HFF-Myc (cell line): ENCODE results near the gene NSG1.

Experiments
- DNase-seq: peaks from one replicate; pipeline ENCODE4 v3.0.0-alpha.2; 2011; ENCODE audit warnings: low read depth; ENCODE audit errors: extremely low read depth
- H3K4me3 ChIP-seq: replicated peaks from 2 replicates; pipeline ENCODE4 v1.5.1; 2011; ENCODE audit warnings: low read depth, mild to moderate bottlenecking, control low read depth, low read length
- TF ChIP-seq, protein P1 (sequence below): IDR thresholded peaks from 2 replicates; pipeline ENCODE4 v1.5.1; 2012; ENCODE audit warnings: mild to moderate bottlenecking, low read depth, low read length, control low read depth; ENCODE audit errors: missing control alignments

NSG1 gene

DNA sequence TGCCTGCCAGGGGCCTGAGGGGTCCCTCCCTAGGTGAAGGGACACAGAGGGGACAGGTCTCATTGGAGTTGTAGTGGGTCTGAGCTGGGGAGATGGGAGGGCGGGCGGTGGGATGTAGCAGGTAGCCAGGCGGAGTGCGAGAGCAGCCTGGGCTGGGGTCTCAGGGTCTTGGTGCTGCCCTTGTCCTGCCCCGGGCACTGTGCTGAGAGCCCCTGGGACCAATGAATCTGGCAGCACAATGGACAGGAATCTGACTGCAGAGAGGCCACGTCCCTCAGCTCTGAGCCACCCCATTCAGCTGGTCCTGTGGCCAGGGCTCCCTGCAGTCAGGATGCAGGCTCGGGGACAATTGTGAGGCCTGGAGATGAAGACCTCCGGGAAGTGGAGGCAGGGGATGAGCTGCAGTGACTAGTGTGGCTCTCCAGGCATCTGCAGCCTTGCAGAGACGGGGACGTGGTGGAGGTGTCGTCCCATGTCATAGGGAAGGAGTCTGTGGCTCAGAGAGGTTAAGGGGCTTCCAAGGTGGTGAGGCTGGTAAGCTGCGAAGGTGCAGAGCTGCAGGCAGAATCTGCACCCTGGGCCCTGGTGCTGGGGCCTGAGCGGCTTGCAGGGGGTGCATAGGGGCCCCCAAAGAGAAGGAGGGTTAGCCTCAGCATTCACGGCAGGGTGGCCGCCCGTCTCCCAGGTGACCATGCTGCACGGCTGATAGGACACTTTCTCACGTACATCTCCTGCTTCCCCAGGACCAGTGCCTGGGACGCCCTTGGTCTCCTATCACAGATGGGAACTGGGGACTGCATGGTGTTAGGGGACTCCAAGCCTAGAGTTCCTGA is 20.6 kb downstream of the NSG1 start:
- no peak overlapping the region for H3K4me3 ChIP-seq
- DNase-seq: no peak
- TF ChIP-seq, protein P1, sequence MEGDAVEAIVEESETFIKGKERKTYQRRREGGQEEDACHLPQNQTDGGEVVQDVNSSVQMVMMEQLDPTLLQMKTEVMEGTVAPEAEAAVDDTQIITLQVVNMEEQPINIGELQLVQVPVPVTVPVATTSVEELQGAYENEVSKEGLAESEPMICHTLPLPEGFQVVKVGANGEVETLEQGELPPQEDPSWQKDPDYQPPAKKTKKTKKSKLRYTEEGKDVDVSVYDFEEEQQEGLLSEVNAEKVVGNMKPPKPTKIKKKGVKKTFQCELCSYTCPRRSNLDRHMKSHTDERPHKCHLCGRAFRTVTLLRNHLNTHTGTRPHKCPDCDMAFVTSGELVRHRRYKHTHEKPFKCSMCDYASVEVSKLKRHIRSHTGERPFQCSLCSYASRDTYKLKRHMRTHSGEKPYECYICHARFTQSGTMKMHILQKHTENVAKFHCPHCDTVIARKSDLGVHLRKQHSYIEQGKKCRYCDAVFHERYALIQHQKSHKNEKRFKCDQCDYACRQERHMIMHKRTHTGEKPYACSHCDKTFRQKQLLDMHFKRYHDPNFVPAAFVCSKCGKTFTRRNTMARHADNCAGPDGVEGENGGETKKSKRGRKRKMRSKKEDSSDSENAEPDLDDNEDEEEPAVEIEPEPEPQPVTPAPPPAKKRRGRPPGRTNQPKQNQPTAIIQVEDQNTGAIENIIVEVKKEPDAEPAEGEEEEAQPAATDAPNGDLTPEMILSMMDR: no peak

DNA sequence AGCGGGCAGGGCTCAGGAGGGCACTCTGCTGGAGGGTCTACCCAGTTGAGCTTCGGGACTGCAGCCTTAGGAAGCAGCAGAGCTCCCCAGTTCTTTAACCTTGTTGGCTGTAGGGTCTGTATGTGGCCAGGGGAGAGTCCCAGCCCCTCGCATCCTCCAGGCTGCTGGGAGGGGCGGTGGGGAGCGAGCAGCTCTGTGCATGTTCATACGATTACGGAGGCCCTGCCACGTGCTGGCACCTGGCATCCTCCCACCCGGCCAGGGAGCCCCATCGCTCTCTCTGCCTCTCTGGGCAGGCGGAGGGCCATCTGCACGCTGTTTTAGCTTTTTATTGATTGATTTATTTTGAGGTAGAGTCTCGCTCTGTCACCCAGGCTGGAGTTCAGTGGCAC is 21.2 kb downstream of the NSG1 start:
- H3K4me3 ChIP-seq: no peak overlapping the region
- no peak for DNase-seq
- TF ChIP-seq, protein P1: no peak

DNA sequence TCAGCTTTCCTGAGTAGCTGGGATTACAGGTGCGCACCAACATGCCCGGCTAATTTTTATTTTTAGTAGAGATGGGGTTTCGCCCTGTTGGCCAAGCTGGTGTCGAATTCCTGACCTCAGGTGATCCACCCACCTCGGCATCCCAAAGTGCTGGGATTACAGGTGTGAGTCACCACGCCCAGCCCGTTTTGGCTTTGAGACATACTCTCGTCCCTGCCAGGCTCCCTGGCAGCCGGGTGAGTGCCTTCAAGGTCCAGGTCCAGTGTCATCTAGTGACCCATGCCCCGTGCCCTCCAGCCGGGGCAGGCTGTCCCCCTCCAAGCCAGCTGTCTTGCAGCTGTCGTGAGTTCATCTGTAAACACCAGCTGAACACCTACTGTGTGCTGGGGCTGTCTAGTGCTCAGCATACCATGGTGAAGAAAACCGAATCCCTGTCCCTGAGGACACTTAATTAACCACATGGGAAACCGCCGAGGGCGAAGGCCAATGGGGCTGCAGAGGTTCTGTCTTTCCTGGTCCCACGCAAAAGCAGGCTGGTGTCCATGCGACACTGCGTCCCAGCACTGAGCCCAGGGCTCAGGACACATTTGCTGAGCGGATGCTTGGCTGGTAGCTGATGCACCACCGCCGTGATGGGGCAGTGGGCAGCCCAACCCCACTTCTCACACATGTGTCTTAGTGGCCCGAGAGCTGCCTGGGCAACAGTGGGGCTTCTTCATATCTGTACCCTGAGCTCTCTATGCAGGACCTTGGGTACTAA is 21.9 kb downstream of the NSG1 start:
- H3K4me3 ChIP-seq: no peak overlapping the region
- TF ChIP-seq, protein P1: no peak
- DNase-seq: no peak

DNA sequence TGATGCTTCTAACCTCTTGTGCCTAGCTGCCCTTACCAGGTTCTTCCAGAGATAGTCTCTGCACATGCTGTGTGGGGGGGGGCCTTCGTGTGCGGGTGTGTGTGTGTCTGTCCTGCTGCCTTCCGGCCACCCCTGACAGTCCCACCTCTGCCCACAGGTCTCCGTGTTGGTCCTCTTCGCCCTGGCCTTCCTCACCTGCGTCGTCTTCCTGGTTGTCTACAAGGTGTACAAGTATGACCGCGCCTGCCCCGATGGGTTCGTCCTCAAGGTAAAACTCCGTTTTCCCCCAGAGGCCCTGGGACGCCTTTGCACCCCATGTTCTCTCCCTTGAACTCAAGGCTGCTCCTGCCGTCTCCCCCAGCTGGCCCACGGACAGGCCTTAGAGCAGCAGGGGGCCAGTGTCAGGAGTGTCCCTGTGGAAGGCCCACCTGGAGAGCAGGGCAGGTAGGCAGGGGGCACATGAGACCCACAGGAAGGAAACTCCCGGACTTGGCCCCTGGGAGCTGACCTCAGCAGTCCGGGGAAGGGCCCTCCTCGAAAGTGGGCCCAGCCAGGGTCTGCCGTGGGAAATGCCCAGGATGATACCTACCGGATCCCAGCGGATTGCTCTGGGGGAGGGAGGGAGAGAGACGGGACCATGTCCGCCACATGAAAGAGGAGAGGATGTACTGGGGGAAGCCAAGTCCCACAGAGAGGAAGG is 22.7 kb downstream of the NSG1 start:
- DNase-seq: no peak
- TF ChIP-seq, protein P1: no peak
- no peak overlapping the region for H3K4me3 ChIP-seq

DNA sequence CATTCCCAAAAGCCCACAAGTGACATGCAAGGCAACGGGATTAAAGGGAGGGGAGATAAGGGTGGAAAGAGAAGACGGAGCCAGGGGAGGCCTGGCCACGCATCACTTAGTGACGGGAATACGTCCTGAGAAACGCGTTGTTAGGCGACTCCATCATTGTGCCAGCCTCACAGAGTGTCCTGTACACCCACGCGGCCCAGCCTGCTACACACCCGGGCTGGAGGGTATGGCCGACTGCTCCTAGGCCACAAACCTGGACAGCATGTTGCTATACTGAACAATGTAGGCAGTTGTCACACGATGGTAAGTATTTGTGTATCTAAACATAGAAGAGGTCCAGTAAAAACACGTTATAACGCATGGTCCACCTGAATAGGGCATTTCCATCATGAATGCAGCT is 23.4 kb downstream of the NSG1 start:
- DNase-seq: no peak
- H3K4me3 ChIP-seq: no peak overlapping the region
- TF ChIP-seq, protein P1: no peak

DNA sequence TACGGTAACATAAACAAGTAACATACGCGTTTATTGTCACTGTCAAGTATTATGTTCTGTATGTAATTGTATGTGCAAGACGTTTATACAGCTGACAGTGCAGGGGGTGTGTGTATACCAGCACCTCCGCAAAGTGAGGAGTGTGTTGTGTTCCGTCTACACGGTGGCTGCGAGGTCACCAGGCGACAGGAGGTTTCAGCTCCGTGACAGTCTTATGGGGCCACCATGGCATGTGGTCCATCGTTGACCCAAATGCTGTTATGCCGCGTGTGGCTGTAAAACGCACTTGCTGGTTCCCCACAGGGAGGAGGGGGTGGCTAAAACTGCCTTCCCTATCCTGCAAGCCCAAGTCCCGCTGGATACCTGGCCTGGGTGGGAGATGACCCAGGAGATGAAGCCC is 25.0 kb downstream of the NSG1 start:
- no peak for DNase-seq
- TF ChIP-seq, protein P1: no peak
- no peak overlapping the region for H3K4me3 ChIP-seq
